ENCODE results near the gene SERBP1. TPM values are rescaled to one million over a fixed set of nuclear protein-coding genes. Genes with fewer than 3 reads are reported as not detected.

Gene SERBP1
- total RNA-seq, 1 experiment from 2014 or later, result 230 TPM

DNA sequence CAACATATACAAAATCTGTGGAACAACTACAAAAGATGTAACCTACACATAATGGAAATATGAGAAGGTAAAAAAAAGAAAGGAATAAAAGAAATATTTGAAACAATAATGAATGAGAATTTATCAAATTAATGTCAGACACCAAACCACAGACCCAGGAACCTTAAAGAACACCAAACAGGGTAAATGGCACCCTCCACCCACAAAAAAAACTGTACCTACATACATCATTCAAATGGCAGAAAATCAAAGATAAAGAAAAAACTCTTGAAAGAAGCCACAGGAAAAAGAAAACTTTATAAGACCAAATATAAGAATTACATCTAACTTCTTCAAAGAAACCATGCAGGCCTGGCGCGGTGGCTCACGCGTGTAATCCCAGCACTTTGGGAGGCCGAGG, 68.6 kb downstream of the SERBP1 start:
- Histone ChIP-seq H3K4me3 (ENCODE audit: low read depth in 2 of 2, low read length in 2 of 2) (no peak overlapping the region), H3K27me3 (ENCODE audit: control insufficient read depth, insufficient read depth, low read length) (no peaks in the 10 kb centered on the region), H3K4me1 (ENCODE audit: control insufficient read depth, insufficient read depth, low read length) (no peaks in the 10 kb centered on the region), H3K9me3 (ENCODE audit: control insufficient read depth, insufficient read depth, low read depth, low read length) (no peaks in the 10 kb centered on the region), H3K27ac (ENCODE audit: low read length) (no peak overlapping the region), H3K36me3 (ENCODE audit: control insufficient read depth, insufficient read depth, low read length) (no peaks in the 10 kb centered on the region)
- ATAC-seq (no peak), DNase-seq (ENCODE audit: low read depth, low spot score) (no peak)
- in situ Hi-C loops (cut with HindIII; ENCODE audit: low pct_unique_long_range_greater_than_20kb, low sequenced_read_pairs), result no loop called here
- intact Hi-C loops (cut with micrococcal nuclease; ENCODE audit: unreplicated experiment), result no loop called here
- BruUV-seq (replicated peaks), result no TSS peak
- ChIA-PET CTCF (no interaction called here), POLR2A (no interaction called here)
- TF ChIP-seq SIN3A (IDR thresholded peaks at IDR 0.05; ENCODE audit: borderline replicate concordance, insufficient read depth, low read depth, low read length), result no peak
- TF ChIP-seq, protein P1, sequence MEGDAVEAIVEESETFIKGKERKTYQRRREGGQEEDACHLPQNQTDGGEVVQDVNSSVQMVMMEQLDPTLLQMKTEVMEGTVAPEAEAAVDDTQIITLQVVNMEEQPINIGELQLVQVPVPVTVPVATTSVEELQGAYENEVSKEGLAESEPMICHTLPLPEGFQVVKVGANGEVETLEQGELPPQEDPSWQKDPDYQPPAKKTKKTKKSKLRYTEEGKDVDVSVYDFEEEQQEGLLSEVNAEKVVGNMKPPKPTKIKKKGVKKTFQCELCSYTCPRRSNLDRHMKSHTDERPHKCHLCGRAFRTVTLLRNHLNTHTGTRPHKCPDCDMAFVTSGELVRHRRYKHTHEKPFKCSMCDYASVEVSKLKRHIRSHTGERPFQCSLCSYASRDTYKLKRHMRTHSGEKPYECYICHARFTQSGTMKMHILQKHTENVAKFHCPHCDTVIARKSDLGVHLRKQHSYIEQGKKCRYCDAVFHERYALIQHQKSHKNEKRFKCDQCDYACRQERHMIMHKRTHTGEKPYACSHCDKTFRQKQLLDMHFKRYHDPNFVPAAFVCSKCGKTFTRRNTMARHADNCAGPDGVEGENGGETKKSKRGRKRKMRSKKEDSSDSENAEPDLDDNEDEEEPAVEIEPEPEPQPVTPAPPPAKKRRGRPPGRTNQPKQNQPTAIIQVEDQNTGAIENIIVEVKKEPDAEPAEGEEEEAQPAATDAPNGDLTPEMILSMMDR (IDR thresholded peaks at IDR 0.05), result no peak
- TF ChIP-seq, protein P2, sequence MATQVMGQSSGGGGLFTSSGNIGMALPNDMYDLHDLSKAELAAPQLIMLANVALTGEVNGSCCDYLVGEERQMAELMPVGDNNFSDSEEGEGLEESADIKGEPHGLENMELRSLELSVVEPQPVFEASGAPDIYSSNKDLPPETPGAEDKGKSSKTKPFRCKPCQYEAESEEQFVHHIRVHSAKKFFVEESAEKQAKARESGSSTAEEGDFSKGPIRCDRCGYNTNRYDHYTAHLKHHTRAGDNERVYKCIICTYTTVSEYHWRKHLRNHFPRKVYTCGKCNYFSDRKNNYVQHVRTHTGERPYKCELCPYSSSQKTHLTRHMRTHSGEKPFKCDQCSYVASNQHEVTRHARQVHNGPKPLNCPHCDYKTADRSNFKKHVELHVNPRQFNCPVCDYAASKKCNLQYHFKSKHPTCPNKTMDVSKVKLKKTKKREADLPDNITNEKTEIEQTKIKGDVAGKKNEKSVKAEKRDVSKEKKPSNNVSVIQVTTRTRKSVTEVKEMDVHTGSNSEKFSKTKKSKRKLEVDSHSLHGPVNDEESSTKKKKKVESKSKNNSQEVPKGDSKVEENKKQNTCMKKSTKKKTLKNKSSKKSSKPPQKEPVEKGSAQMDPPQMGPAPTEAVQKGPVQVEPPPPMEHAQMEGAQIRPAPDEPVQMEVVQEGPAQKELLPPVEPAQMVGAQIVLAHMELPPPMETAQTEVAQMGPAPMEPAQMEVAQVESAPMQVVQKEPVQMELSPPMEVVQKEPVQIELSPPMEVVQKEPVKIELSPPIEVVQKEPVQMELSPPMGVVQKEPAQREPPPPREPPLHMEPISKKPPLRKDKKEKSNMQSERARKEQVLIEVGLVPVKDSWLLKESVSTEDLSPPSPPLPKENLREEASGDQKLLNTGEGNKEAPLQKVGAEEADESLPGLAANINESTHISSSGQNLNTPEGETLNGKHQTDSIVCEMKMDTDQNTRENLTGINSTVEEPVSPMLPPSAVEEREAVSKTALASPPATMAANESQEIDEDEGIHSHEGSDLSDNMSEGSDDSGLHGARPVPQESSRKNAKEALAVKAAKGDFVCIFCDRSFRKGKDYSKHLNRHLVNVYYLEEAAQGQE (IDR thresholded peaks at IDR 0.05; ENCODE audit: insufficient read depth in 1 of 2, low read depth in 2 of 2, low read length in 1 of 2), result no peak
- no peak for TF ChIP-seq TCF7L2 (IDR thresholded peaks at IDR 0.05; ENCODE audit: low read depth, low read length)
- TF ChIP-seq POLR2AphosphoS5 (IDR thresholded peaks at IDR 0.05; ENCODE audit: low read depth, low read length), result no peak

DNA sequence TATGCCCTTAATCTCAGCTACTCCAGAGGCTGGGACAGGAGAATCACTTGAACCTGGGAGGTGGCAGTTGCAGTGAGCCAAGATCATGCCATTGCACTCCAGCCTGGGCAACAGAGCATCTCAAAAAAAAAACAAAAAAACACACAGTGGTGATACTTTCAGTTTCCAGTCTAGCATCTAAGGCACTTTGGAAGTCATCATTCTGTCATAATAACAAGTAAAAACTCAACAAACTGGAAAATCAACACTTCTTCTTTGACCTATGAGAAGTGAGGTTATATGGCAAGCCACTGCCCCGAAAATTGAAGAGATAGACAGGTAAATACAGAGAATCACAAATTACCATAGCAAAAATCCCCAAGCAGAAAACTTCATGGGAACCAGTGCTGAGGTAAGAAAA, 70.6 kb downstream of the SERBP1 start:
- Histone ChIP-seq H3K9me3 (ENCODE audit: control insufficient read depth, insufficient read depth, low read depth, low read length) (no peaks in the 10 kb centered on the region), H3K27me3 (ENCODE audit: control insufficient read depth, insufficient read depth, low read length) (no peaks in the 10 kb centered on the region), H3K36me3 (ENCODE audit: control insufficient read depth, insufficient read depth, low read length) (no peaks in the 10 kb centered on the region), H3K4me3 (ENCODE audit: low read depth in 2 of 2, low read length in 2 of 2) (no peak overlapping the region), H3K4me1 (ENCODE audit: control insufficient read depth, insufficient read depth, low read length) (no peaks in the 10 kb centered on the region), H3K27ac (ENCODE audit: low read length) (no peak overlapping the region)
- CTCF ChIA-PET, result no interaction called here
- DNase-seq (ENCODE audit: low read depth, low spot score) (no peak), ATAC-seq (no peak)
- intact Hi-C loops (cut with micrococcal nuclease; ENCODE audit: unreplicated experiment), result no loop called here
- BruUV-seq (replicated peaks), result no TSS peak
- TF ChIP-seq, protein P1 (IDR thresholded peaks at IDR 0.05), result no peak
- TF ChIP-seq SIN3A (IDR thresholded peaks at IDR 0.05; ENCODE audit: borderline replicate concordance, insufficient read depth, low read depth, low read length), result no peak
- no peak for TF ChIP-seq TCF7L2 (IDR thresholded peaks at IDR 0.05; ENCODE audit: low read depth, low read length)
- TF ChIP-seq, protein P2 (IDR thresholded peaks at IDR 0.05; ENCODE audit: insufficient read depth in 1 of 2, low read depth in 2 of 2, low read length in 1 of 2), result no peak
- no peak for TF ChIP-seq POLR2AphosphoS5 (IDR thresholded peaks at IDR 0.05; ENCODE audit: low read depth, low read length)
- POLR2A ChIA-PET, result no interaction called here
- in situ Hi-C loops (cut with HindIII; ENCODE audit: low pct_unique_long_range_greater_than_20kb, low sequenced_read_pairs), result no loop called here

Other genes with a start within 250 kb of the SERBP1 start
- gene IL12RB2, start 122.5 kb downstream of the SERBP1 start, total RNA-seq (2021; ENCODE audit: unreplicated experiment), result 0.26 TPM

All from Panc1 (cell line).